Esophagus (tissue), 2 donors: ENCODE data around the gene SLC26A1. TPM values are rescaled to one million over a fixed set of nuclear protein-coding genes. Genes with fewer than 3 reads are reported as not detected.

Experiments used
- H3K27ac ChIP-seq, 2 donors: one replicate each; pipeline ENCODE4 v1.5.1; 2013; ENCODE audit warnings: low read depth in 2 of 2, mild to moderate bottlenecking in 2 of 2, inconsistent platforms in 1 of 2, low read length in 1 of 2, moderate library complexity in 1 of 2
- H3K27me3 ChIP-seq, 2 donors: one replicate each; pipeline ENCODE4 v1.6.1; 2013; ENCODE audit warnings: low read length in 2 of 2, control low read depth in 1 of 2, mild to moderate bottlenecking in 1 of 2; ENCODE audit not compliant: insufficient read depth in 2 of 2, control insufficient read depth in 1 of 2
- H3K36me3 ChIP-seq, 2 donors: one replicate each; pipeline ENCODE4 v1.6.1; 2013; ENCODE audit warnings: low read length in 1 of 2; ENCODE audit not compliant: control insufficient read depth in 2 of 2, insufficient read depth in 2 of 2
- H3K4me1 ChIP-seq, 2 donors: one replicate each; pipeline ENCODE4 v1.6.1; 2013; ENCODE audit warnings: low read length in 1 of 2; ENCODE audit not compliant: control insufficient read depth in 2 of 2, insufficient read depth in 2 of 2
- H3K4me3 ChIP-seq, 2 donors: one replicate each; pipeline ENCODE4 v1.5.1; 2013; ENCODE audit warnings: low read length in 2 of 2, mild to moderate bottlenecking in 2 of 2, low read depth in 1 of 2, moderate library complexity in 1 of 2
- H3K9me3 ChIP-seq, 2 donors: one replicate each; pipeline ENCODE4 v1.6.1; 2013; ENCODE audit warnings: mild to moderate bottlenecking in 2 of 2, low read depth in 1 of 2, low read length in 1 of 2, moderate library complexity in 1 of 2; ENCODE audit not compliant: control insufficient read depth in 2 of 2, insufficient read depth in 1 of 2
- WGBS, 2 donors: extraction: QIAGEN DNeasy Blood & Tissue Kit; methylation state at CpG; one replicate each; pipeline ENCODE4 v1.1.7; 2013; 5-methylcytosine and 5-hydroxymethylcytosine counted together
- polyA plus RNA-seq, 2 donors: library from polyadenylated mRNA; stranded (reverse); fragments of 200-250 nt; gene quantifications; one replicate each; pipeline ENCODE4 v1.2.3, GENCODE V29; 2013
- donor health status: healthy with polysubstance abuse.
- donor health status: Bipolar disorder and iron deficiency.

Gene SLC26A1
- polyA plus RNA-seq, 2 donors = 0.09 to 0.49 TPM

GRCh38 chr4:950136-951020 lies 42.8 kb downstream of the SLC26A1 start:
- peaks cover 0 to 14% of the 10 kb centered on the region in 2 donors for H3K36me3 ChIP-seq
- H3K4me1 ChIP-seq = no peaks in the 10 kb centered on the region
- H3K27ac ChIP-seq = no peak overlapping the region
- no peaks in the 10 kb centered on the region for H3K27me3 ChIP-seq
- peaks cover 0 to 2% of the 10 kb centered on the region in 2 donors for H3K9me3 ChIP-seq
- 88 to 91% methylated on average over 28 to 30 of the region's 30 CpGs for WGBS, 2 donors
- no peak overlapping the region for H3K4me3 ChIP-seq

DNA sequence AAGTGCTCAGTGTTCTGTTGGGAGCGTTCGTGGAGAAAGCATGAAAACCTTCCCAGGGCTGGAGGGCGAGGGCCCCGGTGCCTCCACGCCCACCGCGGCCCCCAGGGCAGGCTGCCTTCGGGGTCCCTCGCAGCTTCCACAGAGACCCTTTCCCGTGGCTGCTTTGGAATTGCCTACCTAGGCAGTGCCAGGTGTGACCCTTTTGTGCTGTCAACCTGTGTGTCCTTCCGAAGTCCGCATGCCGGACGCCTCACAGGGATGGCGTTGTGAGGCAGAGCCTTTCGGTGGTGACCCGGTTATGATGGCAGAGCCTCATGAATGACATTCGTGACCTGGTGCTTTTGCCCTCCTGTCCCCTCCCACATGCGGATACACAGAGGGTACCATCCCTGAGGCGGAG lies 43.5 kb downstream of the SLC26A1 start:
- H3K4me1 ChIP-seq = no peaks in the 10 kb centered on the region
- WGBS, 2 donors = 91% methylated on average over 20 of the region's 20 CpGs
- H3K9me3 ChIP-seq = peaks cover 0 to 2% of the 10 kb centered on the region in 2 donors
- peaks cover 0 to 14% of the 10 kb centered on the region in 2 donors for H3K36me3 ChIP-seq
- H3K27ac ChIP-seq = no peak overlapping the region
- no peak overlapping the region for H3K4me3 ChIP-seq
- no peaks in the 10 kb centered on the region for H3K27me3 ChIP-seq

- WGBS, 2 donors = 89 to 93% methylated on average over 11 to 13 of the region's 13 CpGs
- Histone ChIP-seq H3K27me3 (no peaks in the 10 kb centered on the region), H3K4me1 (no peaks in the 10 kb centered on the region), H3K27ac (no peak overlapping the region), H3K36me3 (peaks cover 0 to 14% of the 10 kb centered on the region in 2 donors), H3K9me3 (peaks cover 0 to 2% of the 10 kb centered on the region in 2 donors), H3K4me3 (no peak overlapping the region)
Observed at GRCh38 chr4:948936-949300, 44.3 kb downstream of the SLC26A1 start.

GRCh38 chr4:948101-948935 lies 44.9 kb downstream of the SLC26A1 start:
- Histone ChIP-seq H3K4me3 (no peak overlapping the region), H3K27ac (no peak overlapping the region), H3K9me3 (peaks cover 0 to 2% of the 10 kb centered on the region in 2 donors), H3K4me1 (no peaks in the 10 kb centered on the region), H3K36me3 (peaks cover 0 to 14% of the 10 kb centered on the region in 2 donors), H3K27me3 (no peaks in the 10 kb centered on the region)
- 80 to 83% methylated on average over 31 to 33 of the region's 33 CpGs for WGBS, 2 donors

DNA sequence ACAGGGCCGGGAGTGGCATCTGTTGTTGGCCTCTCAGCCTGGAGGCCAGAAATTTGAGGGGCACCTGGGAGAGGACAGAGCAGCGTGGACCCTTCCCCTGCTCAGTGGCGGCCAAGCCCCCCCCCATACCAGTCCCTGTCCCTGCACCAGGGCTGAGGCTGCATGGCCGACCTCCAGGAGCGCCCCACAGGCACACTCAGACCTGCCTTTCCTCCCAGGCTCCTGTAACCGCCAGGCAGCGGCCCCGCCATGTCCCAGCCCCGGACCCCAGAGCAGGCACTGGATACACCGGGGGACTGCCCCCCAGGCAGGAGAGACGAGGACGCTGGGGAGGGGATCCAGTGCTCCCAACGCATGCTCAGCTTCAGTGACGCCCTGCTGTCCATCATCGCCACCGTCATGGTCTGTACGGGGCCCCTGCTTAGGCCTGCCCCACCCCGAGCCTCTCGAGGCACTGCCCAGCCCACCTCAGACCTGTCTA lies 45.7 kb downstream of the SLC26A1 start:
- no peaks in the 10 kb centered on the region for H3K4me1 ChIP-seq
- no peaks in the 10 kb centered on the region for H3K27me3 ChIP-seq
- peaks cover 0 to 2% of the 10 kb centered on the region in 2 donors for H3K9me3 ChIP-seq
- no peak overlapping the region for H3K4me3 ChIP-seq
- no peak overlapping the region for H3K27ac ChIP-seq
- peaks cover 0 to 9% of the 10 kb centered on the region in 2 donors for H3K36me3 ChIP-seq
- 91 to 92% methylated on average over 19 of the region's 19 CpGs for WGBS, 2 donors

DNA sequence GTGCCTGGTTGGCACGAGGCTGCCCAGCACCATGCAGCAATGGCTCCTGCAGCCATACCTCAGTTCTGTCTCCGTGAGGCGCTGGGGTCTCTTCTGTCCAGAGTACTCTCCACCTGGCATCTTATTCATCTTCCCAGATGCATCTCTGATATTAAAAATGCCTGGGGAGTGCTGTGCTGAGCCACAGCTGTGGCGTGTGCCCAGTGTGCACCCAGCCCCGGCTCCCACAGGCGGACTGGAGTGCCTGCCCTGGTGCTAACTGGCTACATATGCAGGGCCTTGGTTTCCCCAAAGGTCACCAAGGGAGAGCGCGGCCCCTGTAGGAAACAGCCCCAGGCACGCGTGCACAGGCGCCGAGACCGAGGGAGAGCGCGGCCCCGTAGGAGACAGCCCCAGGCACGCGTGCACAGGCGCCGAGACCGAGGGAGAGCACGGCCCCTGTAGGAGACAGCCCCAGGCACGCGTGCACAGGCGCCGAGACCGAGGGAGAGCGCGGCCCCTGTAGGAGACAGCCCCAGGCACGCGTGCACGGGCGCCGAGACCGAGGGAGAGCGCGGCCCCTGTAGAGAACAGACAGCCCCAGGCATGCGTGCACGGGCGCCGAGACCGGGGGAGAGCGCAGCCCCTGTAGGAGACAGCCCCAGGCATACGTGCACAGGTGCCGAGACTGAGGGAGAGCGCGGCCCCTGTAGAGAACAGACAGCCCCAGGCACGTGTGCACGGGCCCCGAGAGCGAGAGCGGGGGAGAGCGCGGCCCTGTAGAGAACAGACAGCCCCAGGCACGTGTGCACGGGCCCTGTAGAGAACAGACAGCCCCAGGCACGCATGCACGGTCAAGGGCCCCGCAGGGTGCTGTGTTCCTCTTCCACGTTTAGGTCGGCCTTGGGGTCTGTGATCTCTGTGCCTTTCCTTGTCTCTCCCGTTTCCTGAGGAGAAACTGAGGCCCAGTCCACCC lies 46.4 kb downstream of the SLC26A1 start:
- Histone ChIP-seq H3K27ac (no peak overlapping the region), H3K9me3 (peaks cover 0 to 2% of the 10 kb centered on the region in 2 donors), H3K36me3 (peaks cover 0 to 9% of the 10 kb centered on the region in 2 donors), H3K4me3 (no peak overlapping the region), H3K4me1 (no peaks in the 10 kb centered on the region), H3K27me3 (no peaks in the 10 kb centered on the region)
- WGBS, 2 donors = 66 to 69% methylated on average over 62 of the region's 62 CpGs

- no peaks in the 10 kb centered on the region for H3K27me3 ChIP-seq
- no peak overlapping the region for H3K27ac ChIP-seq
- H3K36me3 ChIP-seq = peaks cover 0 to 2% of the 10 kb centered on the region in 2 donors
Observed at GRCh38 chr4:946103-946450, 47.1 kb downstream of the SLC26A1 start.

GRCh38 chr4:945274-946102 lies 47.7 kb downstream of the SLC26A1 start:
- peaks cover 0 to 2% of the 10 kb centered on the region in 2 donors for H3K36me3 ChIP-seq
- H3K4me3 ChIP-seq = no peak overlapping the region
- no peaks in the 10 kb centered on the region for H3K4me1 ChIP-seq
- H3K9me3 ChIP-seq = peaks cover 0 to 2% of the 10 kb centered on the region in 2 donors
- 67 to 74% methylated on average over 28 of the region's 28 CpGs for whole genome bisulfite sequencing, 2 donors
- H3K27ac ChIP-seq = no peak overlapping the region
- H3K27me3 ChIP-seq = no peaks in the 10 kb centered on the region

More at GRCh38 chr4:946103-946450, 47.1 kb downstream of the SLC26A1 start:
- peaks cover 0 to 2% of the 10 kb centered on the region in 2 donors for H3K9me3 ChIP-seq
- no peaks in the 10 kb centered on the region for H3K4me1 ChIP-seq
- no peak overlapping the region for H3K4me3 ChIP-seq
- 71 to 81% methylated on average over 9 of the region's 9 CpGs for WGBS, 2 donors
